ENCODE measurements around the gene SLC35E1.
A peak's percentile ranks its signal among the peaks of the same experiment; 100 is the strongest.

SLC35E1 gene

GRCh38 chr19:16531380-16531669, 40.9 kb downstream of the SLC35E1 start:
- intact Hi-C loops (cut with DNase I): no loop called here
- DNase-seq: no peak

DNA sequence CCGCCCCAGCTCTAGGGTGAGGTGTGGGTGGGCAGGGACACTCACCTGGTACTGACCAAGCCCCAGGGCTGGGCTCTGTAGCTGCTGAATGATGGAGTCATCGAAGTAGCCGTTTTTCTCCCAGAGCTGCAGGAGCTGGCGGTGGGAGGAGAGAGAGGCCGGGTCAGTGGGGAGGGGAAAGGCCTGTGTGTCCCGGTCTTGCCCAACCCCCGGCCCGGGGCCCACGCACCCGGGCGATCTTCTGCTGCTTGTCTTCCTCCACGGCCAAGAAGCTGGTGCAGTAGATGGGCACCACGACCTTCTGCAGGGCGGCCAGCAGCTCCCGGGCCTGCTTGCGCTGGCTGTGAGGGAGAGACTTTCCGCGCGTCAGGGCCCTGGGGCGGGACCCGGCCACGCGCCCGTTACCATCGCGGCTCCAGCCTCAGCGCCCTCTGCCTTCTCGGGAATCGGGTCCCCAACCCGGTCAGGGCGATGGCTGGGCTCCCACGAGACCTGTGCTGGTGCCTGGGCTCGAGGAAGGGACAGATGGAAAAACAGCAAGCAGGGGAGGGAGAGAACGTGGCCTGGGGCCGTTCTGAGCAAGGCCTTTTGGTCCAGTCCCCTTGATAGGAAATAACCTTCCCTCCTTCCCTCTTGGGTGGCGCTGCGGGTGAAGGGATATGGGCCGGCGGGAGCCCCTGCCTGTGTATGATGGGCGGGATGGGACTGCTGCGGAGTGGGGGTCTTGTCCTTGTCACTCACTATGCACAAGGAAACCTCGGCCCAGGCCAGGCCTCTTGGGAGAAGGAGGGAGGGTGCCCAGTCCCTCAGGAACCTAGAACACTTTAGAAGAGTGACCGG, 41.5 kb downstream of the SLC35E1 start:
- intact Hi-C loops (cut with DNase I): no loop called here
- no peak for DNase-seq

DNA sequence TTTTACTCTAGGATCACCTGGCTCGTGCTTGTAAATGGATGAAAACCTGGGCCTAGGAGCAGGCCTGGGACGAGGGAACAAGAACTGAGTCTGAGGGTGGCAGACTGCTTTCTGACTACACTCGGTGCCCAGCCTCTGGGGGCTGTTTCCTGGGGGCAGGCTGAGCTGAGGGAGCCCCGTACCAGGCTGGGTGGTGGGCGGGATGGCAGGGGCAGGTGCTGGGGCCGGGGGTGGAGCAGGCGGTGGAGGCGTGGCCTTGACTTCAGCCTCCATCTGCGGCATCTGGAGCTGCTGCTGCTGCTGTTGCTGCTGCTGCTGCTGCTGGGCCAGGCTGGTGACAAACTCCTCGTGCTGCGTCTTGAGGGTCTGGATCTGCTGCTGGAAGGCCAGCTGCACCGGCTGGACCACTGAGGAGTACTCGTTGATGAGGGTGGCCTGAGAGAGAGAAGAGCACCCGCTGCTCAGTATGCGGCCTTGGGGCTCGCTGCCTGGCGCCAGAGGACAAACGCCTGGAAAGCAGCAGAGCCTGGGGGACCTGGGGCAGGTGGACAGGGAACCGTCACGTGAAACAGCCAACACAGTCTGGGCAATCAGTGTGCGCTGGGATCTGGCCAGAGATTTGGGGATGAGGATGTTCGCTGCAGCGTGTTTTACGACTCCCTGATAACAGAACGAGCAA, 42.6 kb downstream of the SLC35E1 start:
- intact Hi-C loops (cut with DNase I): no loop called here
- no peak for DNase-seq

- intact Hi-C loops (cut with DNase I): no loop called here
- no peak for DNase-seq
These were observed 44.2 kb downstream of the SLC35E1 start for GRCh38 chr19:16527971-16528521.

DNA sequence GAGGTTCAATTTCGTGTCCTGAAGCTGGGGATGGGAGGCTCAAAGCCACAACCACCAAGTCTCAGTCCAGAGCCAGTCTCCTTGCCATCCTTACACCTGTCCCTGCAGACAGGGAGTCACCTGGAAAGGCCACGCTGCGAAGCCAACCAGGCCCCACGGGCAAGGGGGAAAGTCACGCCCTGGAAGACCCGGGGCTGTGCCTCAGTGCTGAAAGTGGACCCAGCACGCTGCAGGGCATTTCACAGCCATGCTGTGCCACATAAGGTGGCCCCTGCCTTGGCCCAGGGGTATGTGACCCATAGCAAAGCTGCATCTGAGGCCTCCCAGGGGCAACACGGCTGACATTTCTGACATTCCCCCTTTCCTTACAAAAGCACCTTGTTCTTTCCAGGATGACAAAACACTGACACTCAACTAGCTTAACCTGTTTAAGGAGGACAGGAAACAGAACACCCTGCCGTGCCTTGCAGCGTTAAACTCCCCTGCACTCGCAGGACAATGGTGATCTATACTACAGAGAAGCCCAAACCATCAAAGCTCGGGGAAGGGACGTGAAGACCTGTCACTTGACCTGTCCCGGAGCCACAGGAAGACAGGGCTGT, 44.8 kb downstream of the SLC35E1 start:
- intact Hi-C loops (cut with DNase I): no loop called here

DNA sequence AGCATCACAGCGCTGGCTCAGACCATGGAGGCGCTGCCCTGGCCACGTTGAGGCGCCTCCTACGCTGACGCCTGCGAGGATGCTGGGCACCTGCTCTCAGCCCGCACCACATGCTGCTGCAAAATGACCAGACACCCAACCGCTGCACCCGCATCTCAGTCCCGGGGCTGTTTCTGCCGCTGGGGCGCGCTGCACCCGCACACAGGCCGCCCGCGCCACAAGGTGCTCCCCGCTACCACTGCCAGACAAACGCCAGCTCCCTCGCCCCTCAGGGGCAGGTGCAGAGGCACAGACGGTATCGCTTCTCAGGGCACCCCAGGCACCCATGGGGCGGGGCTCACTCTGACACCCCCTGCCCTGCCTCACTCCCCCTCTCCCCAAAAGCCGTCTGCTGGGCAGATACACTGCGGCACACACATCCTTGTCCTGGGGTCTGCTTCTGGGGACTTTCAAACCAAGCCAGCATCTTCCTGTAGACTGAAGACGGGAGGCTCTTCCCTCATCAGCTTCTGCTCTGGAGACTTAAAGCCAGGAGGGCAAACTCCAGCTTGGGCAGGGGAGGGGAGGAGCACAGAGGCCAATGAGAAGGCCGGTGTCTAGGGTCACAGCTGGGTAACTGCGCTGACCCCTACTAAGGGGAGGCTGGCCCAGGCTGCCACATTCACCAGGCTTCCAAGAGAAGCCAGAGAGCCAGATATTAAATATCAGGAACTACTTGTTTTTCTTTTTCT, 46.3 kb downstream of the SLC35E1 start:
- intact Hi-C loops (cut with DNase I): no loop called here

More for the DNA sequence above, 44.8 kb downstream of the SLC35E1 start:
- DNase-seq: no peak

GRCh38 chr19:16524991-16525734, 47.1 kb downstream of the SLC35E1 start:
- no peak for DNase-seq
- intact Hi-C loops (cut with DNase I): no loop called here

More for the DNA sequence above, 46.3 kb downstream of the SLC35E1 start:
- no peak for DNase-seq

DNA sequence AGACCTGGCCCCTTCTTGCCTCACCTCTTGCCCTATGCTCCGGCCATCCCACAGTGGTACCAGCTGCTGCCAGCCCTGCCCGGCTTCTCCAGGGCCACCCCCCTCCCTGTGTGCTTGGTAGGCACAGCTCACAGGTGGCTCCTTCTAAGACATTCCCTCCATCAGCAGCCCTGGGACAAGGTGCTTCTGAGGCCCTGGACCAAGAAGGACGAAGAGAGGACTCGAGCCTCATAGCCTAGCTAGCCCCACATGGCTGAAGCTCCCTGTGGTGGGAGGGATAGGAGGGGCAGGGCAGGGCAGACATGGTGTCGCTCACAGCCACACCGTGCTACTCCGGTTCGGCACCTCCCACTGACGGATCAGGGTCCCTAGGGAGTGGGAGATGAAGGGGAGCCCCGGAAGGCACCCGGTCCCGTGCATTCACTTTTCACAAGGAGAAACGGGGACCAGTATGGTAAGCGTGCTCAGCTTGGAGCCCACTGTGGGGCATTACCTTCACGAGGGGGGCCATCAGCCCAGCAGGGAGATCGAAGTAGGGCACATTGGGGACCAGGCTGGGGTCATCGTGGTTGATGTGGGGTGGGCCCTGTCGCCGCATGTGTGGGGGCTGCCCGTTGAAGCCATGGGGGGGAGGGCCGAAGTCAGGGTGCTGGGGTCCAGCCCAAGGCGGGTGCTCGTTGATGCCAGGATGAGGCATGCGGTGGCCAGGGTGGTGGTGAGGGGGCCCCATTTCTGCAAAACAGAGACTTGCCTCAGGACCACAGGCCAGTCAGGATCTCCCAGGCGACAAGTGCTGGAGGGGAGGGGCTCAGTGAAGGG, 49.4 kb downstream of the SLC35E1 start:
- intact Hi-C loops (cut with DNase I): no loop called here
- DNase-seq: no peak

DNA sequence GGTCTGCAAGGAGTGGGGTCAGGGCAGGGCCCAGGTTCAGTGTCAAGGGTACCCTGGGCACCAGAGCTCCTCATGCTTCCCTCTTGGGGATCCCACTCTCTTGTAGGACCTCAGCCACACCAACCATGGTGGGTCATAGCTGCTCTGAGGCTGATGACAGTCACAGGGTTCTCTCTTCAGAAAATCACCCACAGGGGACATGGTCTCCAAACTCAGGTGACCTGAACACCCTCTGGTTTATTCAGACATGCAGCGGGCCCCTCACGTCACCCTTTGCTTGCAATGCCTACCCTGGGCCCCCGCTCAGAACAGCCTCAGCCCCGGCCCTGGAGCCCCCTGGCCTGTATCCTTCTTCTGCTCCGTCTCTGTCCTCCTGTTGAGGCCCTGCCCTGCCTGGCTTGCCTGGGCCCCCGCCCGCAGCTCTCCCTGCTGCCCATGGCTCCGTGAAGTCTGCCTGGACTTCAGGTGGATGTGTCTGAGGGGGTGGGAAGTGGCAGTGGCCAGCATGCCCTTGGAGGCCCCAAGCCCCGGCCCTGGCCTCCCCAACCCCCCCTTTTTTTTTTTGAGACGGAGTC, 50.4 kb downstream of the SLC35E1 start:
- intact Hi-C loops (cut with DNase I): no loop called here
- no peak for DNase-seq

DNA sequence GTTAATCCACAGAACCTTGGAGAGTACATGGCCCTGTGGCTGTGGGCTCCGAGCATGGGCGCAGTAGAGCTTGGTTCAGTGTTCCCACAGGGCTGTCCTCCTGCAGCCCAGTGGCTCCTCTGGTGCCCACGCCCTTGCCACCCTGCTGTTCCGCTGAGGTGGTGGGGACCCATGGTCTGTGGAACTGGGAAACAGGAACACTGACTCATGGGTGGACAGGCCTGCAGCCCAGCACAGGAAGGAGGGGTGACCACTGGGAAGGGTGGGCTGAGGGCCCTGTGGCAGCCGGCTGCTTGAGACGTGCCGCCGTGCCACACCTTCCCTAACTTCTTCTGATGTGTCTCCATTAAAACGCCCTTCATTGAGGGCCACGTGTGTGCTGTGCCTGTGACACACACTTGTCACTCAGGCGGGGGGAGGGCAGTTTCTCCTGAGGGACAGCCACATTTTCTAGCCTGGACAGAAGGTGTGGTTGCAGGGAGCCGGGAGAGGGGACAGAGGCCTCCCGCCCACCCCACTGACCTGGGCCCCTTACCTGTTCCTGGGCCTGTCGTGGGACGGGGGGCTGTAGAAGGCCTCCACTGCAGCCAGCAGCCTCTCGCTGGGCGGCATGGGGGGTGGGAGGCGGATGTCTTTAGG, 51.1 kb downstream of the SLC35E1 start:
- intact Hi-C loops (cut with DNase I): no loop called here
- DNase-seq: no peak

- peak in 7 of 42 donors; percentile 17 to 48 (median 22) for DNase-seq
These were observed 51.9 kb downstream of the SLC35E1 start for GRCh38 chr19:16520074-16520973.

GRCh38 chr19:16519230-16519687, 53.0 kb downstream of the SLC35E1 start:
- intact Hi-C loops (cut with DNase I): no loop called here
- no peak for DNase-seq

More at GRCh38 chr19:16520074-16520973, 51.9 kb downstream of the SLC35E1 start:
- intact Hi-C loops (cut with DNase I): no loop called here

GRCh38 chr19:16518483-16519229, 53.6 kb downstream of the SLC35E1 start:
- intact Hi-C loops (cut with DNase I): no loop called here
- DNase-seq: no peak

- intact Hi-C loops (cut with DNase I): no loop called here
- no peak for DNase-seq
These were observed 54.2 kb downstream of the SLC35E1 start for GRCh38 chr19:16518061-16518460.

DNA sequence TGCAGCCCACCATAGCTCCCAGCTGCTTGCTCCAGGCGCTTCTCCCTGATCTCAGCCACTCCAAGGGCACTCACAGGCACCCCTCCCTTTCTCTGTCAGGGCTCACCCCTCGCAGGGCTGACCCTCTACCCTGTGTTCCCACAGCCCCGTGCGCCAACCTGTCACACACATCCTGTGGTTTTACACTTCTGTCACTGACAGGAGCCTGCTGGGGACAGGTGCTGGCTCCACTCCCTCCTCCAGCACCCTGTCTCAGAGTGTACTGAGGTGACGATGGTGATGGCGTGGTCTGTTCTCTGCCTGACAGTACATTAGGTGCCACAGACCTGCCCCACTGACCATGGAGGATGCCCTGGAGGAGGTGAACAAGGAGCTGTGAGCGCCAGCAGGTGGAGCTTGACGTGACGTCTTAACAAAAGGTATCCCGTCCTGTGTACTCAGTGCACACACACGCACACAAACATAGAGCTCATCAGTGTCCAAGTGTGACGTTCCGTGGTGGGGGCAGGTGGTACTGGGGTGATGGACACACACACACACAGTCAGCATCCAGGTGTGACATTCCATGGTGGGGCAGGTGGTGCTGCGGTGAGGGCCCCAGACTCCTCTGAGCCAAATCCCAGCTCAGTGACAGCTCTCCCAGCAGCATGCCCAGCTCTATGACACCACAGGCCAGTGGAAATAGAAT, 55.1 kb downstream of the SLC35E1 start:
- intact Hi-C loops (cut with DNase I): no loop called here
- DNase-seq: no peak
